SKM-1 treated with dmso at 0.1 percent for 144 hours (cell line): ENCODE results near the gene ZDHHC7.
"Not testable (repeated sequence)": the region's sequence is repeated elsewhere in the genome, so short reads cannot be mapped to it uniquely, and the experiment has no call there.

ENCODE experiments used
- DNase-seq: peaks from one replicate; lab custom pipeline; 2025; ENCODE audit not compliant: unreplicated experiment; lab: John Stamatoyannopoulos, UW

Gene ZDHHC7

DNA sequence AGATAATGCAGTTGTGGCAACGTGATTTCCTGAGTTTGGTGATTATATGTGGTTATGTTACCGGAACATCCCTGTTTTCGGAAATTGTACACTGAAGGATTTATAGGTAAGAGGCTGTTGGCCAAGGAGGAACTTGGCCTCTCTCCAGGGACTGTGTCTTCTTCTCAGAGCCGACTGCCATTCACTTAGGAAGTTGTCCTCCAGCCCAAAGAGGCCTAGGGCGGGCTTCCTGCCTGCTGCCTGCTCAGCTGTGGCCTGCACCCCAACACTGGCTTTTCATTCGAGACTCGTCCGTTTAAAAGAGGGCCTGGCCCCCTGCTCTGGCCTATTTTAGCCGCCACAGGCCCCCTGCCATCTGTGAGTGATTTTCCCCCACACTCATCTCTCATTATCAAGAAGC, 64.3 kb downstream of the ZDHHC7 start:
- peak; percentile 57 for DNase-seq

DNA sequence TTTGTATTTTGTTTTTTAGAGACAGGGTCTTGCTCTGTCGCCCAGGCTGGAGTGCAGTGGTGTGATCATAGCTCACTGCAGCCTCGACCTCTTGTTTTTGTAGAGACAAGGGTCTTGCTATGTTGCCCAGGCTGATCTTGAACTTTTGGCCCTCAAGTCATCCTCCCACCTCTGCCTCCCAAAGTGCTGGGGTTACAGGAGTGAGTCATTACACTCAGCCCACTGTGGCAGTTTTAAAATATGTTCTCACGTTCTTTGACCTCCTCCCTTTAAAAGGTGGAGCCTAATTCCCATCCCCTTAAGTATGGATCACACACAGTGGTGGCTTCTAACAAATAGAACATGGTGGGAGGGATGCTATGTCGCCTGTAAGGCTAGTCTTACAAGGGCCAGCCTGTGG, 67.7 kb downstream of the ZDHHC7 start:
- no peak for DNase-seq

DNA sequence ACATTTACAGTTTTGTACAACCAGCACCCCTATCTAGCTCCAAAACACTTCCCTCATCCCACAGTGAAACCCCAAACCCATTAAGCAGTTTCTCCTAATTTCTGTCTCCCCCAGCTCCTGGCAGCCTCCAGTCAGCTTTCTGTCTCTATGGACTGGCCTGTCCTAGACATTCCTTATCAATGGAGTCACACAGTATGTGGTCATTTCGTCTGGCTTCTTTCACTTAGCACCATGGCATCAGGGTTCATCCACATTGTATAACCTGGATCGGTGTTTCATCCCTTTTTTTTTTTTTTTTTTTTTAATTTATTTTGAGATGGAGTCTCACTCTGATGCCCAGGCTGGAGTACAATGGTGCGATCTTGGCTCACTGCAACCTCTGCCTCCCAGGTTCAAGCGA, 68.5 kb downstream of the ZDHHC7 start:
- DNase-seq = no peak

DNA sequence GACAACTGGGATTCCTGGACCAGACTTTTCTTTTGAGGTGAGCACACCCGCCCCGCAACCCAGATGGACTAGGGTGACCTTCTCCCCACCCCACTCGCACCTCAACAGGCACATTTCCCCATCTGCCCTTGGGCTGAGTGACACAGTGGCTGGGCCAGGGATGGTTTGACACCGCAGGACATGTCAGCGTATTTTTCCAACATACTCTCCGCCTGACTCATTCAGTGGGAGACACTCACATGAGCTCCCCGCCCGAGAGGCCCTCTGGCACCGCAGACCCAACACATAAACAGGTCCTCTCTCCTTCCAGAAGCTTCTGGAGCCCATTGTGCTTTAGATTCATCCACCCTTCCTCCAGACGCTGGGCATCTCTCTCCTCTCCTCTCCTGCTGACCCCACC, 69.4 kb downstream of the ZDHHC7 start:
- DNase-seq = no peak

DNA sequence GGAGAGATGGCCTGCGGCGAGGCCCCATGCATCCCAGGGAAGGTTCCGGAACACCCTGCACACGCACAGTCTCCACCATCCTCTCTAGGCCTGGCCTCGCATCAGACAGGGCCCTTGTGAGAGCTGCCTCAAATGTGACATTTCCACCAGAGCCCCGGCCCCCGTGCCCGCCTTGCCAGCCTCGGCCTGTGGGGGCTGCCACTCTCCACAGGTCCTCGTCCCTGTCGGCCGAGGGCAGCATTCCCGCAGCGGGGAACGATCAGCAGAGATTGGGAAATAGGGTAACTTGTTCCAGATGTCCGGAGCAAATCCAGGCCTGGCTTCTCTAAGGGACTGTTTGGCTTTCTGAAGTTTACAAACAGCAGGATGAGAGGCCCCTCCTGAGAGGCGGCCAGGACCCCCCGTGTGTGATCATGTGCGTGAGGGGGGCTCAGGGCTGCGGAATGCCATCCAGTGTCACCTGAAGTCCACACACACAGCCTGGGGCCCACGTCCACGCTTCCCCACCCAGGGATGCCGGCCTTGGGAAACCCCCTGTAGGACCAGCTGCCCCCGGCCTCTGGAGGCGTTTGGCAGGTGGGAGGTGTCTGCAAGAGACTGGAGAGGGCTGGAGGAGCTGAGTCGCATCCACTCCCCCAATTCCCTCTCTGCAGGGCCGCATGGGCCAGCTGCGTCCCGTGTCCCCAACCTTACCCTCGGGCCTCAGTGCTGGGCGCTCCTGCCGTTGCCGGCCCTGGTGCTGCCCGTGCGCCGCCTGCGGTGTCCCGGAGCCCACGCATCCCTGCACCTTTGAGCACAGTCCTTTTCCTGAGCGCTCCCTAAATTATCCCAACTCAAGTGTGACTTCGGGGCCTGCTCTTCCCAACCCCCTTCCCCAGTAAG, 70.4 kb downstream of the ZDHHC7 start:
- no peak for DNase-seq

- not testable (repeated sequence) for DNase-seq
These were observed 72.7 kb downstream of the ZDHHC7 start for GRCh38 chr16:84938616-84939015.

GRCh38 chr16:84937196-84938005, 73.9 kb downstream of the ZDHHC7 start:
- DNase-seq = no peak

DNA sequence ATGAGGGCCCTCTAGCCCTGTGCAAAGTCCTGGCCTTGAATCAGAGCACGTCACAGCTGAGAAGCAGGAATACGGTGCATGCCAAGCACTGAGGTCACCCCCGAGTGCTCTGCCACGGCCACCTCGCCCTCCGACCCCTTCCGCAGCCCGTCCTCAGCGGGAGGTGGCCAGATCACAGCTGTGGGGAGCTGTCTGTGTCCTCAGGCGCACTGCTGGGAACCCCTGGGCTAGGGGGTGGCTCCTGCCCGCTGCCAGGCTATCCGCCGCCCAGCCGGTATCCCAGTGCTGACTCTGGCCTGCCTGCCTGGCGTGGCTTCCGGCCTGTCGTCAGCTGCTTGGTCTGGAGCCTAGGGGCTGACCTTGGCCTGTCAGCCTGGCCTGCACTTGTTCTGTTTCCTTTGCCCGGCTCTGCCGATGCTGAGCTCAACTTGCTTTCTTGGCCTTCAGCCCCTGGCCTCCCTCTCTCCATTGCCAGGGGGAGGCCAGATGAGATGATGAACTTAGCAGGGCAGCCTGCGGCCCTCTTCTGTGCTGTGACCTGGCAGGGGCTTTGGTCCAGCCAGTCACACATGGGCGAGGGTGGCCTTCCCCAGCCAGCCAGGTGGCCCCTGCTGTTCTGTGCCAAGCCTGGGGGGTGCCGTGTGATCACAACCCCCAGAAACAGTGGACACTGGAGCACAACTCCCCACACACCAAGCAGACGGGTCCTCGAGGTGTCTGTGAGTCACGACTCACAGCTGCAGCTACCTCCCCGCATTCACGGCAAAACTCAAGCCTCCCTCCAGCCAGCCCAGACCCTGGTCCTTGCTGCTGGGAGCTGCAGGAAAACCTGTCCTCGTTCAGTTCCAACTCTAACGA, 77.3 kb downstream of the ZDHHC7 start:
- DNase-seq = no peak

DNA sequence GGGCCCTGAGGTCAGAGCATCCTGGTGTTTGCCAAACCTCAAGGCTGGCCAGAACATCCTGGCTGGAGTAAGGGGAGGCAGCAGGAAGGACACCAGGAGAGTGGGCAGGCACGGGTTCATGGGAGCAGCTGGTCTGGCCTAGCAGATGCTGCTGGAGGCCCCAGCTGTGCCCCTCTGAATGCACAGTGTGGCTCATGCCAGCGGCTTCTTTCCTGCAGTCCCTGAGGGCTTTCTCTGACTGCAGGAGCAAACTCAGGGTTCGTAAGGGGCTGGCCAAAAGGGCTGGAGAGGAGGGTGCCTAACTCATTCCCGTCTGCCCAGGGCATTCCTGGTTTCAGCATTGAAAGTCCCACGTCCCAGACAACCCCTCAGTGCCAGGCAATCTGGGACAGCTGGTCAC, 78.7 kb downstream of the ZDHHC7 start:
- DNase-seq = no peak

DNA sequence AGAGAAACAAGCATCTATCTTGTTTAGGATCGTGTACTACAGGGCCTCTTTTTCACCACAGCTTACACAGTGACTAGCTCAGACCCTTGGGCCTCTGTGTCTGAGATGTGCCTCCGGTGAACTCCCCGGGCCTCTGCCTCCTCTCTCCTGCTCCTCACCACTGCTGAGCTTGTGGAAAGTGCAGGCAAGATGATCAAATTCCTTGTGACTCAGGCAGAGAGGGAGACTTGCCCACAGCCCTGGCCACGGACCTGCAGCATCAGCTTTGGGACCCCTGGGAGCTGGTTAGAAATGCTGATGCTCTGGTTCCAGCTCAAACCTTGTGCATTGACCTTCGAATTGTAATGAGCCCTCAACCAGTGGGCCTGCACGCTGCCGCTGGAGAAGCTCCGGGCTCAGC, 79.8 kb downstream of the ZDHHC7 start:
- no peak for DNase-seq

GRCh38 chr16:84931107-84931494, 80.2 kb downstream of the ZDHHC7 start:
- no peak for DNase-seq

GRCh38 chr16:84930298-84931106, 80.8 kb downstream of the ZDHHC7 start:
- no peak for DNase-seq

DNA sequence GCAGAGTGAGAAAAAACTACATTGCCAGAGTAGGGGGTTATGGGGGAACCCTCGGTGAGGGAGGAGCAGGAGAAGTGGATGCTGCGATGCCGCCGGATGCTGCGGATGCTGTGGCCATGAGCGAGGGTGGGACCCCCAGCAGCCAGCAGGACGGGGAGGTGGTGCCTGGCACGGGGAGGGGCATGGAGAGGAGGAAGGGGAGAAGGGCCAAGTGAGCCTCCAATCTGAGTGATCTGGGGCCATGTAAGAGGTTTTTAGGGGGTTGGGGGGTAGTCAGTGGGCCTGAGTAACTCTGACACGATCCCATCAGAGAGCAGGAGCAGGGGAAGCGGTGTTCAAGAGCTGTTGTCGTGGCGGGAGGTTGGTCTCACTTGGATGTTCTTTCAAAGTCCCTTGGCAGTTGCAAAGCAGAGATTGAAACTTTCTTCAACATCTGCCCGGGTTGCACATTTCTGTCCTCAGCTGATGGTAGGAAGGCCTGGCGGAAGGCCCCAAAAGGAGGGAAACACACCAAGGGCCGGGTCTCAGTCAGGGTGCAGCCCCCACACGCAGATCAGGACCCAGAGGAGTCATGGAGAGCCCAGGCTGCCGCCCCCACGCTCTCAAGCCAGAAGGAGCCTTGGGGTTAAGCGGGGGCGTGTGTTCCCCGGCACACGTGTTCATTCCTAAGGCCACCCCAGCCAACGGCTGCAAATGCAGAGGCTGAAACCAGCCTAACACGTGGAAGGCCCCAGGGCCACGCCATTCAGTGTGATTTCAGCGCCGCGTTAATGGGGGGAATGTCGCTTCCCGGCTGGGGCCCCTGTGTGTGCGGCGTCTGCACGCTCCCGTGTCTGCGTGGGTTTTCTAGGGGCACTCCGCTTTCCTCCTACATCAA, 81.7 kb downstream of the ZDHHC7 start:
- no peak for DNase-seq

- no peak for DNase-seq
These were observed 82.5 kb downstream of the ZDHHC7 start for GRCh38 chr16:84928679-84929420.

- no peak for DNase-seq
These were observed 83.4 kb downstream of the ZDHHC7 start for GRCh38 chr16:84927621-84928591.

- DNase-seq = no peak
These were observed 84.9 kb downstream of the ZDHHC7 start for GRCh38 chr16:84926462-84926861.

- no peak for DNase-seq
These were observed 85.5 kb downstream of the ZDHHC7 start for GRCh38 chr16:84925773-84926372.
